MM.1S (cell line): ENCODE data around the gene CACNA1D.

Experiments used
- DNase-seq: peaks from one replicate; pipeline ENCODE4 v3.0.0-alpha.2; 2015
- H2AFZ ChIP-seq: fragments of 300-600 bp; sonication (generic); 2 replicates; pipeline ENCODE4 v1.6.0; 2016; ENCODE audit warnings: antibody characterized with exemption, low read length
- H3F3A ChIP-seq: fragments of 300-600 bp; sonication (generic); 2 replicates; pipeline ENCODE4 v1.6.1; 2016; ENCODE audit warnings: mild to moderate bottlenecking, antibody characterized with exemption, low read length, moderate library complexity, mixed read lengths; ENCODE audit not compliant: insufficient read depth
- H3K27ac ChIP-seq: fragments of 300-600 bp; sonication (generic); 2 replicates; pipeline ENCODE4 v1.5.1; 2016; ENCODE audit warnings: mild to moderate bottlenecking, low read length
- H3K27me3 ChIP-seq: fragments of 300-600 bp; sonication (generic); replicated peaks from 2 replicates; pipeline ENCODE4 v1.6.0; 2016; ENCODE audit warnings: low read length; ENCODE audit not compliant: insufficient read depth
- H3K36me3 ChIP-seq: fragments of 300-600 bp; sonication (generic); replicated peaks from 2 replicates; pipeline ENCODE4 v1.6.1; 2016; ENCODE audit warnings: mild to moderate bottlenecking, low read length, mixed read lengths; ENCODE audit not compliant: insufficient read depth
- H3K4me1 ChIP-seq: fragments of 300-600 bp; sonication (generic); 2 replicates; pipeline ENCODE4 v1.6.1; 2016; ENCODE audit warnings: low read length, mixed read lengths
- H3K4me2 ChIP-seq: fragments of 300-600 bp; sonication (generic); 2 replicates; pipeline ENCODE4 v1.6.0; 2016; ENCODE audit warnings: low read depth, low read length
- H3K4me3 ChIP-seq: fragments of 300-600 bp; sonication (generic); 2 replicates; pipeline ENCODE4 v1.5.1; 2016; ENCODE audit warnings: low read length, mixed read lengths
- H3K79me2 ChIP-seq: fragments of 300-600 bp; sonication (generic); 2 replicates; pipeline ENCODE4 v1.6.1; 2016; ENCODE audit warnings: mixed run types, low read length, mixed read lengths
- H3K9ac ChIP-seq: fragments of 300-600 bp; sonication (generic); 2 replicates; pipeline ENCODE4 v1.6.1; 2016; ENCODE audit warnings: low read length, mixed read lengths
- H3K9me2 ChIP-seq: fragments of 300-600 bp; sonication (generic); replicated peaks from 2 replicates; pipeline ENCODE4 v1.6.1; 2016; ENCODE audit warnings: mild to moderate bottlenecking, low read length, mixed read lengths; ENCODE audit not compliant: insufficient read depth
- H3K9me3 ChIP-seq: fragments of 300-600 bp; sonication (generic); replicated peaks from 2 replicates; pipeline ENCODE4 v1.6.1; 2016; ENCODE audit warnings: mild to moderate bottlenecking, low read length, mixed read lengths; ENCODE audit not compliant: insufficient read depth
- H4K20me1 ChIP-seq: fragments of 300-600 bp; sonication (generic); 2 replicates; pipeline ENCODE4 v1.6.1; 2016; ENCODE audit warnings: mild to moderate bottlenecking, low read length, moderate library complexity, mixed read lengths; ENCODE audit not compliant: insufficient read depth
- EZH2 ChIP-seq: fragments of 300-600 bp; sonication (generic); optimal IDR thresholded peaks from 2 replicates; pipeline ENCODE3; 2017; ENCODE audit warnings: low read depth, mild to moderate bottlenecking, antibody characterized with exemption, low read length, mixed read lengths
- EZH2phosphoT487 ChIP-seq: fragments of 300-600 bp; sonication (generic); IDR thresholded peaks from 2 replicates; pipeline ENCODE4 v1.6.1; 2018; ENCODE audit warnings: antibody characterized with exemption, low read length
- TF ChIP-seq, protein P1 (sequence below): fragments of 300-600 bp; sonication (generic); IDR thresholded peaks from 2 replicates; pipeline ENCODE4 v1.5.1; 2016; ENCODE audit warnings: antibody characterized with exemption, low read length, mixed read lengths

Gene CACNA1D

GRCh38 chr3:53768478-53769459, 274.4 kb downstream of the CACNA1D start:
- DNase-seq = no peak
- Histone ChIP-seq H4K20me1 (no peaks in the 10 kb centered on the region), H2AFZ (no peak overlapping the region), H3K9me3 (no peaks in the 10 kb centered on the region), H3K27ac (no peak overlapping the region), H3K79me2 (no peaks in the 10 kb centered on the region), H3K9me2 (no peaks in the 10 kb centered on the region), H3K4me2 (no peak overlapping the region), H3K27me3 (no peaks in the 10 kb centered on the region), H3K4me1 (0 out of 2 replicates have a peak, but pooled peaks cover 2% of the 10 kb centered on the region), H3K9ac (no peak overlapping the region), H3F3A (no peaks in the 10 kb centered on the region), H3K4me3 (no peak overlapping the region), H3K36me3 (no peaks in the 10 kb centered on the region)
- TF ChIP-seq EZH2 (no peak), EZH2phosphoT487 (no peak)
- TF ChIP-seq, protein P1, sequence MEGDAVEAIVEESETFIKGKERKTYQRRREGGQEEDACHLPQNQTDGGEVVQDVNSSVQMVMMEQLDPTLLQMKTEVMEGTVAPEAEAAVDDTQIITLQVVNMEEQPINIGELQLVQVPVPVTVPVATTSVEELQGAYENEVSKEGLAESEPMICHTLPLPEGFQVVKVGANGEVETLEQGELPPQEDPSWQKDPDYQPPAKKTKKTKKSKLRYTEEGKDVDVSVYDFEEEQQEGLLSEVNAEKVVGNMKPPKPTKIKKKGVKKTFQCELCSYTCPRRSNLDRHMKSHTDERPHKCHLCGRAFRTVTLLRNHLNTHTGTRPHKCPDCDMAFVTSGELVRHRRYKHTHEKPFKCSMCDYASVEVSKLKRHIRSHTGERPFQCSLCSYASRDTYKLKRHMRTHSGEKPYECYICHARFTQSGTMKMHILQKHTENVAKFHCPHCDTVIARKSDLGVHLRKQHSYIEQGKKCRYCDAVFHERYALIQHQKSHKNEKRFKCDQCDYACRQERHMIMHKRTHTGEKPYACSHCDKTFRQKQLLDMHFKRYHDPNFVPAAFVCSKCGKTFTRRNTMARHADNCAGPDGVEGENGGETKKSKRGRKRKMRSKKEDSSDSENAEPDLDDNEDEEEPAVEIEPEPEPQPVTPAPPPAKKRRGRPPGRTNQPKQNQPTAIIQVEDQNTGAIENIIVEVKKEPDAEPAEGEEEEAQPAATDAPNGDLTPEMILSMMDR = no peak

DNA sequence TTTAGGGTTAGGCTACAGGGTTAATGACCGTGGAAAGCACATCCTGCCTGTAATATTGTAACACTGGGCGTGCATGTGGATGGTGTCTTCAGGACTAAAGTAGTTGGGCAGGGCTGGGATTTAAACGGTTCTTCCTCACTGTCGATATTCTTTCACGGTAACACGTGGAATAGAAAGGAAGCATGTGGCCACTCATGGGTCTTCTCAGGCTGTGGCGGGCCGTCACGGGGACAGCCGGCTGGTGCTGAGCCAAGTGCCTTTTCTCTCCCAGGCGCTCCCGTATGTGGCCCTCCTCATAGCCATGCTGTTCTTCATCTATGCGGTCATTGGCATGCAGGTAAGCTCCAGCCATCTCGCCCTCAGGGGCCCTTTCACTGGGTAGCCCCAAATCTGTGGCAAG, 278.2 kb downstream of the CACNA1D start:
- H3K27me3 ChIP-seq = no peaks in the 10 kb centered on the region
- no peaks in the 10 kb centered on the region for H3K9me3 ChIP-seq
- no peak for DNase-seq
- H2AFZ ChIP-seq = no peak overlapping the region
- TF ChIP-seq EZH2phosphoT487 = no peak
- TF ChIP-seq, protein P1 = no peak
- no peak for TF ChIP-seq EZH2
- 0 out of 2 replicates have a peak, but pooled peaks cover 7% of the 10 kb centered on the region for H3K4me1 ChIP-seq
- H3K36me3 ChIP-seq = no peaks in the 10 kb centered on the region
- no peak overlapping the region for H3K27ac ChIP-seq
- H3K4me2 ChIP-seq = no peak overlapping the region
- H3K9me2 ChIP-seq = no peaks in the 10 kb centered on the region
- H4K20me1 ChIP-seq = no peaks in the 10 kb centered on the region
- H3K79me2 ChIP-seq = no peaks in the 10 kb centered on the region
- H3K4me3 ChIP-seq = no peak overlapping the region
- no peaks in the 10 kb centered on the region for H3F3A ChIP-seq
- no peak overlapping the region for H3K9ac ChIP-seq

DNA sequence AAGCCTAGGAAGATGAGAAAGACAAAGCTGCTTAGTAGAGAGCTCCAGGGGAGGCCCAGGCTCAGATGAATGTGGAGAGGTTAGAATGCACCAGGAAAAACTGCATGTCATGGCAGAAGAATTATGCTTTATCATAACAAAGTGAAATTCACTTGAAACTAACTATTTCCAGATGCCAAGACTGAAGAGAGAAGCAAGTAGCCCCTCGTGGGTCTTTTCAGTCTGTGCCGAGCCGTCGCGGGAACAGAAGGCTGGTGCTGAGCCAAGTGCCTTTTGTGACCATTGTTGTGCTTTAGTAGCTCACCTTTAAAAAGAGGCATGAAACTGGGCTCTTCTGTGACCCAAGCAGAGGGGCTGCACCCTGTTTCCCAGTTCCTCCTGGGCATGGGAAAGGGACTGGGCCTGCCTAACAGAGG, 278.6 kb downstream of the CACNA1D start:
- H3K27ac ChIP-seq = no peak overlapping the region
- DNase-seq = no peak
- H2AFZ ChIP-seq = no peak overlapping the region
- no peaks in the 10 kb centered on the region for H3K9me2 ChIP-seq
- H3K4me1 ChIP-seq = 0 out of 2 replicates have a peak, but pooled peaks cover 7% of the 10 kb centered on the region
- H3K4me2 ChIP-seq = no peak overlapping the region
- H3K36me3 ChIP-seq = no peaks in the 10 kb centered on the region
- H3F3A ChIP-seq = no peaks in the 10 kb centered on the region
- no peaks in the 10 kb centered on the region for H4K20me1 ChIP-seq
- no peak overlapping the region for H3K4me3 ChIP-seq
- no peak overlapping the region for H3K9ac ChIP-seq
- no peaks in the 10 kb centered on the region for H3K27me3 ChIP-seq
- no peaks in the 10 kb centered on the region for H3K79me2 ChIP-seq
- H3K9me3 ChIP-seq = no peaks in the 10 kb centered on the region
- TF ChIP-seq EZH2phosphoT487 = no peak
- TF ChIP-seq EZH2 = no peak
- TF ChIP-seq, protein P1 = no peak
